T-helper 1 cell treated with Interleukin-12 subunit alpha and Interleukin-12 subunit beta and Interleukin-4 antibody, amounts not matched to agents 30 μg/mL and 1 μg/mL, for 36 hours (primary cell): ENCODE measurements around the gene NME9.

ENCODE experiments used
- H3K27ac Mint-ChIP-seq: one replicate; pipeline ENCODE4 v1.8.0; 2021; ENCODE audit warnings: mild to moderate bottlenecking, mixed read lengths
- H3K27me3 Mint-ChIP-seq: one replicate; pipeline ENCODE4 v1.8.0; 2021; ENCODE audit warnings: low read depth, mixed read lengths
- H3K36me3 Mint-ChIP-seq: one replicate; pipeline ENCODE4 v1.8.0; 2021; ENCODE audit warnings: low read depth, mixed read lengths
- H3K4me1 Mint-ChIP-seq: one replicate; pipeline ENCODE4 v1.8.0; 2021; ENCODE audit warnings: low read depth, mixed read lengths
- H3K4me3 Mint-ChIP-seq: one replicate; pipeline ENCODE4 v1.8.0; 2021; ENCODE audit warnings: mild to moderate bottlenecking, moderate library complexity, mixed read lengths
- H3K9me3 Mint-ChIP-seq: one replicate; pipeline ENCODE4 v1.8.0; 2021; ENCODE audit warnings: mixed read lengths

Gene NME9

GRCh38 chr3:138329984-138330293 is 288 bp upstream of the NME9 start:
- Mint-ChIP-seq H3K4me1 (peaks cover 29% of the 10 kb centered on the region), H3K27ac (peak overlapping the region; percentile 76), H3K27me3 (no peaks in the 10 kb centered on the region), H3K36me3 (no peaks in the 10 kb centered on the region), H3K4me3 (peak overlapping the region; percentile 86), H3K9me3 (no peaks in the 10 kb centered on the region)

- H3K27me3 Mint-ChIP-seq = no peaks in the 10 kb centered on the region
- H3K4me1 Mint-ChIP-seq = peaks cover 40% of the 10 kb centered on the region
- H3K4me3 Mint-ChIP-seq = peak overlapping the region; percentile 86
- no peak overlapping the region for H3K27ac Mint-ChIP-seq
- no peaks in the 10 kb centered on the region for H3K9me3 Mint-ChIP-seq
- no peaks in the 10 kb centered on the region for H3K36me3 Mint-ChIP-seq
Measured at GRCh38 chr3:138328341-138328740, 1.3 kb downstream of the NME9 start.

GRCh38 chr3:138327831-138328230 is 1.8 kb downstream of the NME9 start:
- Mint-ChIP-seq H3K27ac (no peak overlapping the region), H3K27me3 (no peaks in the 10 kb centered on the region), H3K4me1 (peaks cover 42% of the 10 kb centered on the region), H3K9me3 (no peaks in the 10 kb centered on the region), H3K4me3 (no peak overlapping the region), H3K36me3 (no peaks in the 10 kb centered on the region)

- no peaks in the 10 kb centered on the region for H3K27me3 Mint-ChIP-seq
- H3K4me1 Mint-ChIP-seq = peaks cover 44% of the 10 kb centered on the region
- H3K4me3 Mint-ChIP-seq = no peak overlapping the region
Measured at GRCh38 chr3:138326866-138327595, 2.6 kb downstream of the NME9 start.

GRCh38 chr3:138325990-138326389 is 3.7 kb downstream of the NME9 start:
- H3K4me1 Mint-ChIP-seq = peaks cover 46% of the 10 kb centered on the region
- no peaks in the 10 kb centered on the region for H3K27me3 Mint-ChIP-seq
- H3K4me3 Mint-ChIP-seq = no peak overlapping the region
- H3K9me3 Mint-ChIP-seq = no peaks in the 10 kb centered on the region
- no peak overlapping the region for H3K27ac Mint-ChIP-seq
- peaks cover 2% of the 10 kb centered on the region for H3K36me3 Mint-ChIP-seq

More at GRCh38 chr3:138326866-138327595, 2.6 kb downstream of the NME9 start:
- no peaks in the 10 kb centered on the region for H3K36me3 Mint-ChIP-seq
- no peak overlapping the region for H3K27ac Mint-ChIP-seq
- H3K9me3 Mint-ChIP-seq = no peaks in the 10 kb centered on the region

GRCh38 chr3:138323971-138324370 is 5.7 kb downstream of the NME9 start:
- H3K4me3 Mint-ChIP-seq = no peak overlapping the region
- no peaks in the 10 kb centered on the region for H3K27me3 Mint-ChIP-seq
- peaks cover 37% of the 10 kb centered on the region for H3K4me1 Mint-ChIP-seq
- no peak overlapping the region for H3K27ac Mint-ChIP-seq
- H3K9me3 Mint-ChIP-seq = no peaks in the 10 kb centered on the region
- peaks cover 2% of the 10 kb centered on the region for H3K36me3 Mint-ChIP-seq

GRCh38 chr3:138317687-138318086 is 12.0 kb downstream of the NME9 start:
- H3K36me3 Mint-ChIP-seq = peaks cover 2% of the 10 kb centered on the region
- no peak overlapping the region for H3K27ac Mint-ChIP-seq
- peaks cover 11% of the 10 kb centered on the region for H3K4me1 Mint-ChIP-seq

GRCh38 chr3:138314751-138315150 is 14.9 kb downstream of the NME9 start:
- peaks cover 4% of the 10 kb centered on the region for H3K36me3 Mint-ChIP-seq
- H3K9me3 Mint-ChIP-seq = peaks cover 16% of the 10 kb centered on the region
- H3K4me1 Mint-ChIP-seq = no peaks in the 10 kb centered on the region
- H3K4me3 Mint-ChIP-seq = no peak overlapping the region
- no peak overlapping the region for H3K27ac Mint-ChIP-seq
- H3K27me3 Mint-ChIP-seq = peaks cover 6% of the 10 kb centered on the region

More at GRCh38 chr3:138317687-138318086, 12.0 kb downstream of the NME9 start:
- Mint-ChIP-seq H3K9me3 (no peaks in the 10 kb centered on the region), H3K4me3 (no peak overlapping the region), H3K27me3 (no peaks in the 10 kb centered on the region)

- peaks cover 6% of the 10 kb centered on the region for H3K27me3 Mint-ChIP-seq
- no peak overlapping the region for H3K4me3 Mint-ChIP-seq
- no peak overlapping the region for H3K27ac Mint-ChIP-seq
- H3K9me3 Mint-ChIP-seq = peaks cover 38% of the 10 kb centered on the region
- H3K36me3 Mint-ChIP-seq = peaks cover 13% of the 10 kb centered on the region
- H3K4me1 Mint-ChIP-seq = no peaks in the 10 kb centered on the region
Measured at GRCh38 chr3:138310494-138310893, 19.2 kb downstream of the NME9 start.

- Mint-ChIP-seq H3K27ac (no peak overlapping the region), H3K36me3 (peaks cover 13% of the 10 kb centered on the region), H3K9me3 (peaks cover 38% of the 10 kb centered on the region), H3K27me3 (peaks cover 6% of the 10 kb centered on the region), H3K4me3 (no peak overlapping the region), H3K4me1 (no peaks in the 10 kb centered on the region)
Measured at GRCh38 chr3:138308783-138309182, 20.9 kb downstream of the NME9 start.

- peaks cover 38% of the 10 kb centered on the region for H3K9me3 Mint-ChIP-seq
- H3K36me3 Mint-ChIP-seq = peaks cover 13% of the 10 kb centered on the region
- no peaks in the 10 kb centered on the region for H3K4me1 Mint-ChIP-seq
- no peak overlapping the region for H3K4me3 Mint-ChIP-seq
- H3K27me3 Mint-ChIP-seq = peaks cover 6% of the 10 kb centered on the region
- H3K27ac Mint-ChIP-seq = no peak overlapping the region
Measured at GRCh38 chr3:138307899-138308298, 21.8 kb downstream of the NME9 start.

GRCh38 chr3:138303474-138303873 is 26.2 kb downstream of the NME9 start:
- Mint-ChIP-seq H3K9me3 (peaks cover 20% of the 10 kb centered on the region), H3K27ac (no peak overlapping the region), H3K27me3 (no peaks in the 10 kb centered on the region), H3K4me1 (no peaks in the 10 kb centered on the region), H3K36me3 (peaks cover 16% of the 10 kb centered on the region), H3K4me3 (no peak overlapping the region)

- peaks cover 17% of the 10 kb centered on the region for H3K36me3 Mint-ChIP-seq
- no peaks in the 10 kb centered on the region for H3K9me3 Mint-ChIP-seq
- peaks cover 12% of the 10 kb centered on the region for H3K4me1 Mint-ChIP-seq
- H3K27me3 Mint-ChIP-seq = no peaks in the 10 kb centered on the region
- H3K27ac Mint-ChIP-seq = no peak overlapping the region
- H3K4me3 Mint-ChIP-seq = no peak overlapping the region
Measured at GRCh38 chr3:138300647-138301046, 29.0 kb downstream of the NME9 start.

- H3K36me3 Mint-ChIP-seq = peaks cover 30% of the 10 kb centered on the region
- H3K4me1 Mint-ChIP-seq = peaks cover 16% of the 10 kb centered on the region
- no peaks in the 10 kb centered on the region for H3K27me3 Mint-ChIP-seq
- H3K27ac Mint-ChIP-seq = no peak overlapping the region
- no peak overlapping the region for H3K4me3 Mint-ChIP-seq
- H3K9me3 Mint-ChIP-seq = no peaks in the 10 kb centered on the region
Measured at GRCh38 chr3:138297876-138298275, 31.8 kb downstream of the NME9 start.

GRCh38 chr3:138297059-138297607 is 32.5 kb downstream of the NME9 start:
- no peaks in the 10 kb centered on the region for H3K9me3 Mint-ChIP-seq
- peak overlapping the region; percentile 22 for H3K27ac Mint-ChIP-seq
- no peak overlapping the region for H3K4me3 Mint-ChIP-seq
- peaks cover 34% of the 10 kb centered on the region for H3K36me3 Mint-ChIP-seq
- no peaks in the 10 kb centered on the region for H3K27me3 Mint-ChIP-seq
- H3K4me1 Mint-ChIP-seq = peaks cover 16% of the 10 kb centered on the region
